SK-N-MC (cell line): Measurements from ENCODE around the gene TAC1.

ENCODE experiments used
- DNase-seq: peaks from one replicate; pipeline ENCODE4 v3.0.0-alpha.2; 2011; ENCODE audit warnings: low read depth, low spot score
- H3K27ac ChIP-seq: fragments of 200-600 bp; sonication (generic); 2 replicates; pipeline ENCODE4 v1.5.1; 2016; ENCODE audit warnings: mixed run types
- H3K36me3 ChIP-seq: fragments of 200-600 bp; sonication (generic); 2 replicates; pipeline ENCODE4 v1.6.1; 2017; ENCODE audit warnings: antibody characterized with exemption, low read length, mixed read lengths; ENCODE audit not compliant: insufficient read depth
- H3K4me3 ChIP-seq: fragments of 200-600 bp; sonication (generic); 2 replicates; pipeline ENCODE4 v1.5.1; 2016
- H3K9ac ChIP-seq: fragments of 200-600 bp; sonication (generic); 2 replicates; pipeline ENCODE4 v1.8.0; 2017; ENCODE audit warnings: mixed run types, mixed read lengths; ENCODE audit not compliant: insufficient read length
- H3K9me3 ChIP-seq: fragments of 200-600 bp; sonication (generic); 2 replicates; pipeline ENCODE4 v1.6.1; 2017; ENCODE audit warnings: low read depth, mild to moderate bottlenecking, antibody characterized with exemption, low read length, moderate library complexity, mixed read lengths
- EZH2 ChIP-seq: fragments of 200-600 bp; sonication (generic); IDR thresholded peaks from one replicate; pipeline ENCODE4 v1.6.1; 2017; ENCODE audit warnings: antibody characterized with exemption
- FOXP2 ChIP-seq: optimal IDR thresholded peaks from 2 replicates; pipeline ENCODE3; 2011; ENCODE audit warnings: mild to moderate bottlenecking, moderate library complexity; ENCODE audit not compliant: insufficient read depth; ENCODE audit errors: extremely low read length, control extremely low read depth
- POLR2AphosphoS5 ChIP-seq: IDR thresholded peaks from 2 replicates; pipeline ENCODE4 v1.6.1; 2012; ENCODE audit warnings: mild to moderate bottlenecking, low read depth, low read length, borderline replicate concordance

Gene TAC1, protein sequence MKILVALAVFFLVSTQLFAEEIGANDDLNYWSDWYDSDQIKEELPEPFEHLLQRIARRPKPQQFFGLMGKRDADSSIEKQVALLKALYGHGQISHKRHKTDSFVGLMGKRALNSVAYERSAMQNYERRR

DNA sequence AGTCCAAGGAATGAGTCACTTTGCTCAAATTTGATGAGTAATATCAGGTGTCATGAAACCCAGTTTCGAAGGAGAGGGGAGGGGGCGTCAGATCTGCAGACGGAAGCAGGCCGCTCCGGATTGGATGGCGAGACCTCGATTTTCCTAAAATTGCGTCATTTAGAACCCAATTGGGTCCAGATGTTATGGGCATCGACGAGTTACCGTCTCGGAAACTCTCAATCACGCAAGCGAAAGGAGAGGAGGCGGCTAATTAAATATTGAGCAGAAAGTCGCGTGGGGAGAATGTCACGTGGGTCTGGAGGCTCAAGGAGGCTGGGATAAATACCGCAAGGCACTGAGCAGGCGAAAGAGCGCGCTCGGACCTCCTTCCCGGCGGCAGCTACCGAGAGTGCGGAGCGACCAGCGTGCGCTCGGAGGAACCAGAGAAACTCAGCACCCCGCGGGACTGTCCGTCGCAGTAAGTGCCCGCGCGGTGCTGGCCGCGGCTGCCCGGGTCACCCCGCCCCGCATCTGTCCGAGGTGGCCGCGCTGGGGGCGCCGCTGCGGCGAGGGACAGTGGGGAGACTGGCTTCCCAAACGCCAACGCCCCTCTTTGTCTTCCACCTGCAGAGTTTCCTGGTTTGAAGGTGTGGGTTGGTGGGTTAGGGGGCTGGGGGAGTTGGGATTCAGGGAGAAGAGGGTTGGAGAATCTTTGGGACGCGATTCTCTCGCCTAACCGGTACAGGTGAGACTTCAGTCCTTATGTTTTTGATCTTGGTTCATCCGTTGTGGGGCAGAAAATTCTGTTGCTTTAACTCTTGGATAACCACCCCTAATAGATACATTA is at the start of gene TAC1:
TAC1 (plus strand) TSS at position 351 of the 829 bp plus-strand sequence. CDS start 527 bp downstream, outside the sequence.
- no peak within 1 kb of the TSS for H3K27ac ChIP-seq
- H3K9ac ChIP-seq, result no peak within 1 kb of the TSS
- peak within 1 kb of the TSS; percentile 21; the same call in 1 of the 2 replicates for H3K4me3 ChIP-seq
- TF ChIP-seq FOXP2 (no peak), POLR2AphosphoS5 (no peak), EZH2 (no peak)
- no peak for DNase-seq
- H3K36me3 ChIP-seq, result no peaks in the 10 kb centered on the region
- no peaks in the 10 kb centered on the region for H3K9me3 ChIP-seq

DNA sequence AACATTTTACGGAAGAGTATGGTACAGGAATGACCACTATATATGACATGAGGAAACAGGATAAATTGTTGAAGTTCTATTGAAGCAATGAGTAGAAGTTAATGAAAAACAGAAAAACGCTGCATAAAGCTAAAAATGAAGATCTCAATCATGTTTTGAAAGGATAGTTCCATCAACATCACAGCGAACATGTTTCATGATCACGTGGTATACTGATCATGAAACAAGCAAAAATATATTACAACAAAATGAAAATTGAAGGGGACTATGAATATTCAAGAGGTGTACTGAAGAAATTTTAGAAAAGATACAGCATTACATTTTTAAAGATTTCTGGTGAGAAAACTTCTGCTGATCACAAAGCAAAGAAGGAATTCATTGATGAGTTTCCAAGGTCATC is 45.9 kb upstream of the TAC1 start:
- no peak overlapping the region for H3K4me3 ChIP-seq
- DNase-seq, result no peak
- H3K36me3 ChIP-seq, result no peaks in the 10 kb centered on the region
- no peak overlapping the region for H3K9ac ChIP-seq
- no peaks in the 10 kb centered on the region for H3K9me3 ChIP-seq
- TF ChIP-seq POLR2AphosphoS5 (no peak), EZH2 (no peak), FOXP2 (no peak)
- no peak overlapping the region for H3K27ac ChIP-seq

DNA sequence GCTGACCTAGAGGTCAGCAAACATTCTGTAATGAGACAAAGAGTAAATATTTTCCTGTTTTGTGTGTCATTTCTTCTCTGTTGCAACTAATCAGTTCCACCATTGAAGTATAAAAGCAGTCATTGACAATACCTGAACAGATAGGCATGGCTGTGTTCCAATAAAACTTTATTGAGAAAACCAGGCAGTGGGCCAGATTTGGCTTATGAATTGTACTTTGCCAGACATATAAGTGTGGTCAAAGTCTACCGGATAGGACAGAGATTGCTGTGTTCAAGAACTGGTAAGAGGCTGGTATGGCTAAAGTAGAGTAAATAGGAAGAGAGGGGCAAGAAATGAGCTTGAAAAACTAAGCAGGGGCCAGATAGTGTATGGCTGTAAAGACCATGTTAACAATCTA is 38.3 kb upstream of the TAC1 start:
- H3K9me3 ChIP-seq, result no peaks in the 10 kb centered on the region
- H3K4me3 ChIP-seq, result no peak overlapping the region
- H3K36me3 ChIP-seq, result no peaks in the 10 kb centered on the region
- TF ChIP-seq FOXP2, result no peak
- no peak for TF ChIP-seq EZH2
- no peak for TF ChIP-seq POLR2AphosphoS5
- H3K9ac ChIP-seq, result no peak overlapping the region
- no peak overlapping the region for H3K27ac ChIP-seq
- no peak for DNase-seq

DNA sequence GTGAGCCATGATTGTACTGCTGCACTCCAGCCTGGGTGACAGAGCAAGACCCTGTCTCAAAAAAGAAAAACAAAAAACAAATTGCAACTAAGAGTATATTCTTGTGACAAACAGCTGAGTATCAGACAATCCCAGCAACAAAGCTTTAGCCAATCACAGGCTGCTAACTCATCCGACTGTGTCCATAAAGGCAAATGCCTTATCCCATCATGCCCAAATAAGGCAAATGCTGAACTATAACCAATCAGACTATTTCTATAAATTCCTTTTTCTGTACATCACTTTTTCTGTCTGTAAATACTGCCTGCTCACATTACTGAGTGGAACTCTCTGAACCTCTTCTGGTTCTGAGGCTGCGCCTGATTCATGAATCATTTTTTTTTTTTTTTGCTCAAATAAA is 37.5 kb upstream of the TAC1 start:
- no peak for DNase-seq
- Histone ChIP-seq H3K4me3 (no peak overlapping the region), H3K9ac (no peak overlapping the region), H3K36me3 (no peaks in the 10 kb centered on the region), H3K9me3 (no peaks in the 10 kb centered on the region), H3K27ac (no peak overlapping the region)
- TF ChIP-seq FOXP2 (no peak), POLR2AphosphoS5 (no peak), EZH2 (no peak)

DNA sequence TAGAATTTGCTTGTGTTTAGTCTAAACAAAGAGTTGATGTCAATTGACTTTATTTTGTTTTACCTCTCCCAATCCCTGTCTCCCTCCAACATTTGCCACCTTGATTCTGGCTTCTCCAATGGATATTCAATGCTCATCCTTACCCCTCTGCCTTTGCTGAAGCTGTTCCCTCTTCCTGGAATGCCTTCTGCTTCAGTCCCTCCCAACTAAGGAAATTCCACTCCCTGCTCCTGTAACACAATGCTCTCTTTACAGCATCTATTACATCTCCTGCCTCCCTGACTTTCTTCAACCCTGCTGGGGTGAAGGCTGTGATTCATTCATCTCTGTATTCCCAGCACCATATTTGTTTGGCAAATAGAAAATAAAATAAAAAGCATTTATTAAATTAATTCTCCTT is 34.5 kb upstream of the TAC1 start:
- no peak for DNase-seq
- Histone ChIP-seq H3K9me3 (no peaks in the 10 kb centered on the region), H3K4me3 (no peak overlapping the region), H3K36me3 (no peaks in the 10 kb centered on the region), H3K9ac (no peak overlapping the region), H3K27ac (no peak overlapping the region)
- no peak for TF ChIP-seq FOXP2
- no peak for TF ChIP-seq EZH2
- TF ChIP-seq POLR2AphosphoS5, result no peak

DNA sequence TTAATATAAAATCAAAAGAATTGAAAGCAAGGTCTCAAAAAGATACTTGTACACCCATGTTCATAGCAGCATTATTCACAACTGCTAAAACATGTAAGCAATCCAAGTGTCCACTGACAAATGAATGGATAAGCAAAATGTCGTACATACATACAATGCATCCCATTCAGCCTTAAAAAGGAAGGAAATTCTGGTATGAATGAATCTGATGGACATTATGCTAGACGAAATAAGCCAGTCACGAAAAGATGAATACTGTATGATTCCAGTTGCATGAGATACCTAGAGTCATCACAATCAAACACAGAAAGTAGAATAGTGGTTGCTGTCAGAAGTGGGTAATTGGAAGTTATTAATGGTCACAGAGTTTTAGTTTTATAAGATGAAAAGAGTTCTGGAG is 9.5 kb upstream of the TAC1 start:
- no peak overlapping the region for H3K27ac ChIP-seq
- no peaks in the 10 kb centered on the region for H3K36me3 ChIP-seq
- no peak overlapping the region for H3K4me3 ChIP-seq
- no peaks in the 10 kb centered on the region for H3K9me3 ChIP-seq
- H3K9ac ChIP-seq, result no peak overlapping the region
- DNase-seq, result no peak
- TF ChIP-seq FOXP2 (no peak), POLR2AphosphoS5 (no peak), EZH2 (no peak)

DNA sequence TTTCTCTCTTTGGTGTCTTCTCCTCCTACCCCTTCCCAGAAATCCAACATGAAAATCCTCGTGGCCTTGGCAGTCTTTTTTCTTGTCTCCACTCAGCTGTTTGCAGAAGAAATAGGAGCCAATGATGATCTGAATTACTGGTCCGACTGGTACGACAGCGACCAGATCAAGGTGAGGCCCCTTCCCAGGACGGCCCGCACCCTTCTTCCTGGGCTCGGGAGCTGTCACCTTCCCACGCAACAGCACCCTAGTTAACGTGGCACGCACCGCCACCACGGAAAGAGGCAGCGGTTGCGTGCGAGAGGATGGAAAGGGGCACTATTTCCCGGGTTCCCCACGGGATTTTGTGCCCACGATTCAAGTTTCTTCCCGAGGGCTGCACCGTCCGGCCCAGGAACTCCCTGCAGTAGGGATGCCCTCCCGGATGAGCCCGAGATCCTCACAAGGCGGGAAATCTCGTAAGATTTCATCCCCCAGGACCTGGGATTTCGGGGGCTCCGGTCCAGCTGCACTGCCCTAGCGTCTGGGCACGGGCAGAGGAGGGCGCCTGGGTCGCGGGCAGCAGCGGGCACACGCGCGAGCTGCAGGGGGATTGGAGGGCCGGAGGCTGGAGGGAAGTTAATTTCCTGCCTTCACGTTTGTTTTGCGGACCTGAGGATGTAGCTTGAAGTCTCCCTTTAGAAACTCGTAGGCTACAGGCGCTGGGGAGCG is 834 bp downstream of the TAC1 start:
- peak overlapping the region; percentile 60 for H3K4me3 ChIP-seq
- H3K36me3 ChIP-seq, result no peaks in the 10 kb centered on the region
- H3K27ac ChIP-seq, result no peak overlapping the region
- no peak for DNase-seq
- TF ChIP-seq POLR2AphosphoS5 (no peak), EZH2 (peak; percentile 56)
- no peak overlapping the region for H3K9ac ChIP-seq
- H3K9me3 ChIP-seq, result no peaks in the 10 kb centered on the region

DNA sequence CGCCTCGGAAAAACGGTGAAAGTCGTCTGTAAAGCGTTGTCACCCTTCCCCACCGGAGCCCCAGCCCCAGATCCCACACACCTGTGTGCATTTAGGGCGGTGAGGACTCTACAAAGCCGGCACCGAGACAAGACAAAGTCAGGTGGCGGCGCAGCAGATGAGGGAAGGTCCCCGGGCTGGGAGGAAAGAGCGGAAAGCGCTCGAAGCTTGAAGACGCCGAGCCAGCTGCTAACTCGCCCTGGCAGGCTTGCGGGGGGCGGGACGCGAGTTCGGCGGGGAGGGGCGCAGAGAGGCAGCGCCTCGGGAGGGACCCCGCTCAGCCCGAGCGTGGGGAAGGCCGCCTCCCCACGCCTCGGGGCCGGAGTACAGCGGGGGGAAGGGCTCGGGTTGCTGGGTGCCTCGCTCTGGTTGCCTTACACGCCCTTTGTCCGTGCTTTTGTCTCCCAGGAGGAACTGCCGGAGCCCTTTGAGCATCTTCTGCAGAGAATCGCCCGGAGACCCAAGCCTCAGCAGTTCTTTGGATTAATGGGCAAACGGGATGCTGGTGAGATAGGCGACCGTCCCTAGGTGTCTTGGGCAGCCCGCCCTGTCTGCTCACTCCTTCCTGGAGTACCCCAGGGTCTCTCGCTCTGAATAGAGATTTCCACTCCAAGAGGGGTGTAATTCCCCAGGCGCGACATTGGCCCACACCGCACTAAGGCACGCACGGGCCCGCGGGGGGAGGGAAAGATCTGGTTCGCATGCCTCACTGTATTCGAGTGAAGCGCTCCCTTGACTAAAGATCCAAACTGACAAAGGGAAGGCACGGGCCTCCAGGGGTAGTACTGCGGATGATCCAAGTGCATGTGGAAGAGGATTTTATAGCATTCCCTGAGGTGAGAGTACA is 1.6 kb downstream of the TAC1 start:
- H3K4me3 ChIP-seq, result peak overlapping the region; percentile 60
- DNase-seq, result no peak
- H3K36me3 ChIP-seq, result no peaks in the 10 kb centered on the region
- no peak overlapping the region for H3K27ac ChIP-seq
- TF ChIP-seq FOXP2 (no peak), EZH2 (no peak), POLR2AphosphoS5 (no peak)
- no peaks in the 10 kb centered on the region for H3K9me3 ChIP-seq
- H3K9ac ChIP-seq, result no peak overlapping the region
